BJ (cell line): ENCODE measurements around the gene FANCG. TPM values are rescaled to one million over a fixed set of nuclear protein-coding genes. Genes with fewer than 3 reads are reported as not detected.

ENCODE experiments used
- CTCF ChIA-PET: fragments of 350-600 bp; formaldehyde crosslinking; extraction: SDS; loops from one replicate; lab custom pipeline; 2021; ENCODE audit warnings: antibody characterized with exemption, inconsistent platforms; lab: Yijun Ruan, JAX
- POLR2A ChIA-PET: fragments of 300-600 bp; sonication (Branson Sonifier 250); formaldehyde crosslinking; extraction: SDS; loops from one replicate; lab custom pipeline; 2021; ENCODE audit warnings: antibody characterized with exemption; lab: Charles Lee
- DNase-seq: peaks from one replicate; pipeline ENCODE4 v3.0.0-alpha.2; 2011; ENCODE audit warnings: low read depth
- H3K27me3 ChIP-seq: 2 replicates; pipeline ENCODE4 v1.6.0; 2011; ENCODE audit warnings: low read length; ENCODE audit not compliant: control insufficient read depth, insufficient read depth
- H3K36me3 ChIP-seq: 2 replicates; pipeline ENCODE4 v1.5.1; 2011; ENCODE audit warnings: low read length; ENCODE audit not compliant: control insufficient read depth, insufficient read depth
- H3K4me3 ChIP-seq: 2 replicates; pipeline ENCODE4 v1.5.1; 2011; ENCODE audit warnings: low read depth, mild to moderate bottlenecking, control low read depth, low read length
- CTCF ChIP-seq: IDR thresholded peaks from 2 replicates; pipeline ENCODE4 v1.5.1; 2011; ENCODE audit warnings: low read depth, mild to moderate bottlenecking, control low read depth, inconsistent platforms, low read length, moderate library complexity; ENCODE audit not compliant: insufficient read depth
- polyA plus RNA-seq: library from polyadenylated mRNA; depleted of rRNA; stranded (reverse); fragments of >200 nt; gene quantifications from 2 replicates; pipeline ENCODE4 v1.2.3, GENCODE V29; 2011

Gene FANCG
- polyA plus RNA-seq, 1 experiment: 13.6 TPM

GRCh38 chr9:35072461-35073278 lies 7.1 kb downstream of the FANCG start, which contains the start of gene VCP:
Gene VCP (minus strand): TSS chr9:35072625. CDS start chr9:35072353, 272 bp downstream.
- POLR2A ChIA-PET: interaction anchor here (0.5 to 2.1 kb wide), 5 partner anchors 7 to 673 kb away, joined by 3 to 40 read pairs (median 12); partner anchors contain the start of gene FANCG
- Histone ChIP-seq H3K27me3 (no peaks in the 10 kb centered on the region), H3K36me3 (peaks cover 3% of the 10 kb centered on the region; the same call in 1 of the 2 replicates), H3K4me3 (peak within 1 kb of the TSS; percentile 65)
- TF ChIP-seq CTCF: no peak
- CTCF ChIA-PET: interaction anchor here (0.7 to 1.6 kb wide), 9 partner anchors 7 to 173 kb away, joined by 3 to 7 read pairs (median 3); partner anchors contain the start of genes FANCG and STOML2
- peak; percentile 96 for DNase-seq

GRCh38 chr9:35071814-35072460 lies 7.8 kb downstream of the FANCG start:
- peak; percentile 24; the same call in 1 of the 2 replicates for TF ChIP-seq CTCF
- Histone ChIP-seq H3K36me3 (peaks cover 8% of the 10 kb centered on the region), H3K4me3 (peak overlapping the region; percentile 65), H3K27me3 (no peaks in the 10 kb centered on the region)
- POLR2A ChIA-PET: interaction anchor here (0.6 to 2.1 kb wide), 3 partner anchors 8 to 330 kb away, joined by 11 to 40 read pairs (median 12); partner anchors contain the start of gene FANCG
- DNase-seq: no peak
- CTCF ChIA-PET: interaction anchor here (0.6 to 1.6 kb wide), 11 partner anchors 8 to 185 kb away, joined by 3 to 7 read pairs (median 3); partner anchors contain the start of genes FANCG and STOML2

GRCh38 chr9:35070823-35071813 lies 8.6 kb downstream of the FANCG start:
- POLR2A ChIA-PET: interaction anchor here (1.5 to 2.1 kb wide), 2 partner anchors 9 to 20 kb away, joined by 11 to 40 read pairs; partner anchors contain the start of gene FANCG
- no peak for TF ChIP-seq CTCF
- CTCF ChIA-PET: interaction anchor here (0.6 to 1.6 kb wide), 8 partner anchors 9 to 186 kb away, joined by 3 to 7 read pairs (median 4); partner anchors contain the start of genes FANCG and STOML2
- H3K36me3 ChIP-seq: peaks cover 12% of the 10 kb centered on the region
- no peak for DNase-seq
- H3K4me3 ChIP-seq: peak overlapping the region; percentile 65
- H3K27me3 ChIP-seq: no peaks in the 10 kb centered on the region

GRCh38 chr9:35069020-35069419 lies 10.7 kb downstream of the FANCG start:
- DNase-seq: no peak
- no peaks in the 10 kb centered on the region for H3K27me3 ChIP-seq
- CTCF ChIA-PET: interaction anchor here (1.0 to 1.3 kb wide), 4 partner anchors 17 to 169 kb away, joined by 3 to 4 read pairs (median 4); no protein-coding TSS in a partner anchor
- POLR2A ChIA-PET: interaction anchor here (0.7 kb wide), 1 partner anchor 664 kb away, joined by 13 read pairs; no protein-coding TSS in a partner anchor
- no peak overlapping the region for H3K4me3 ChIP-seq
- no peak for TF ChIP-seq CTCF
- H3K36me3 ChIP-seq: peaks cover 22% of the 10 kb centered on the region
